GM23248 (cell line): ENCODE data around the gene GNE. TPM values are rescaled to one million over a fixed set of nuclear protein-coding genes. Genes with fewer than 3 reads are reported as not detected.
A peak's percentile ranks its signal among the peaks of the same experiment; 100 is the strongest.
"Not testable (repeated sequence)": the region's sequence is repeated elsewhere in the genome, so short reads cannot be mapped to it uniquely, and the experiment has no call there.

ENCODE experiments used
- DNase-seq: peaks from one replicate; pipeline ENCODE4 v3.0.0-alpha.2; 2015
- H2AFZ ChIP-seq: fragments of 200-600 bp; sonication (generic); 2 replicates; pipeline ENCODE4 v1.6.1; 2016; ENCODE audit warnings: antibody characterized with exemption
- H3F3A ChIP-seq: fragments of 200-600 bp; sonication (generic); 2 replicates; pipeline ENCODE4 v1.6.1; 2016; ENCODE audit warnings: mild to moderate bottlenecking, antibody characterized with exemption, mixed run types; ENCODE audit not compliant: insufficient read depth
- H3K27ac ChIP-seq: fragments of 200-600 bp; sonication (generic); 2 replicates; pipeline ENCODE4 v1.5.1; 2016; ENCODE audit warnings: mild to moderate bottlenecking
- H3K27me3 ChIP-seq: fragments of 200-600 bp; sonication (generic); replicated peaks from 2 replicates; pipeline ENCODE4 v1.6.1; 2016; ENCODE audit warnings: mild to moderate bottlenecking; ENCODE audit not compliant: insufficient read depth
- H3K36me3 ChIP-seq: fragments of 200-600 bp; sonication (generic); 2 replicates; pipeline ENCODE4 v1.6.1; 2016; ENCODE audit warnings: low read depth, mild to moderate bottlenecking
- H3K4me1 ChIP-seq: fragments of 200-600 bp; sonication (generic); 2 replicates; pipeline ENCODE4 v1.6.1; 2016; ENCODE audit warnings: mild to moderate bottlenecking; ENCODE audit not compliant: insufficient read depth
- H3K4me2 ChIP-seq: fragments of 200-600 bp; sonication (generic); one replicate; pipeline ENCODE4 v1.6.1; 2016; ENCODE audit warnings: mild to moderate bottlenecking; ENCODE audit not compliant: unreplicated experiment
- H3K4me3 ChIP-seq: fragments of 200-600 bp; sonication (generic); 2 replicates; pipeline ENCODE4 v1.5.1; 2016; ENCODE audit warnings: mild to moderate bottlenecking
- H3K79me2 ChIP-seq: fragments of 200-600 bp; sonication (generic); 2 replicates; pipeline ENCODE4 v1.6.1; 2016; ENCODE audit warnings: mild to moderate bottlenecking; ENCODE audit not compliant: insufficient read depth
- H3K9ac ChIP-seq: fragments of 200-600 bp; sonication (generic); 2 replicates; pipeline ENCODE4 v1.6.1; 2016; ENCODE audit warnings: mild to moderate bottlenecking
- H3K9me2 ChIP-seq: fragments of 200-600 bp; sonication (generic); 2 replicates; pipeline ENCODE4 v1.6.1; 2016; ENCODE audit warnings: mixed run types, mild to moderate bottlenecking, moderate library complexity; ENCODE audit not compliant: insufficient read depth
- H3K9me3 ChIP-seq: fragments of 200-600 bp; sonication (generic); one replicate; pipeline ENCODE4 v1.6.1; 2017; ENCODE audit warnings: low read depth
- H4K20me1 ChIP-seq: fragments of 200-600 bp; sonication (generic); 2 replicates; pipeline ENCODE4 v1.6.0; 2016; ENCODE audit not compliant: insufficient read depth
- EZH2 ChIP-seq: fragments of 200-600 bp; sonication (generic); IDR thresholded peaks from 2 replicates; pipeline ENCODE4 v1.6.1; 2018; ENCODE audit warnings: antibody characterized with exemption, mild to moderate bottlenecking; ENCODE audit not compliant: insufficient read depth, poor library complexity, severe bottlenecking
- EZH2phosphoT487 ChIP-seq: fragments of 200-600 bp; sonication (generic); IDR thresholded peaks from 2 replicates; pipeline ENCODE4 v1.6.1; 2018; ENCODE audit warnings: antibody characterized with exemption, moderate library complexity, mild to moderate bottlenecking, low read depth; ENCODE audit not compliant: insufficient read depth
- WGBS, 2 experiments: methylation state at CpG; one replicate each; pipeline ENCODE4 v1.1.6; 2015 to 2017; ENCODE audit warnings: low lambda C conversion rate in 2 of 2, low coverage in 1 of 2; ENCODE audit errors: missing lambda C conversion rate in 2 of 2; 5-methylcytosine and 5-hydroxymethylcytosine counted together
- in situ Hi-C: fragments of 300-500 bp; cut with MboI; formaldehyde crosslinking; loops from 2 replicates; pipeline ENCODE4 v1.15.0; 2020
- polyA plus RNA-seq: library from polyadenylated mRNA; unstranded; fragments of >200 nt; fragmentation: Nextera tagmentation; extraction: Ambion mirVana; gene quantifications from 2 replicates; pipeline ENCODE4 v1.2.1, GENCODE V29; 2016
- total RNA-seq: library from RNA; depleted of rRNA; stranded (reverse); fragments of >200 nt; shearing (Covaris generic); gene quantifications from 2 replicates; pipeline ENCODE4 v1.2.3, GENCODE V29; 2014; rRNA removed

The GNE gene
- 20.6 and 22.4 TPM in 2 replicates for total RNA-seq
- polyA plus RNA-seq: 6.2 and 6.9 TPM in 2 replicates

- H3K9me3 ChIP-seq: no peaks in the 10 kb centered on the region
- peak within 1 kb of the TSS; percentile 86 for H3K27ac ChIP-seq
- DNase-seq: peak; percentile 99
- no peaks in the 10 kb centered on the region for H3K27me3 ChIP-seq
- H2AFZ ChIP-seq: peak within 1 kb of the TSS; percentile 82
- peak within 1 kb of the TSS; percentile 91 for H3K9ac ChIP-seq
- 1 to 2% methylated on average over 42 to 68 of the region's 73 CpGs for WGBS, 2 experiments
- H3K79me2 ChIP-seq: peaks cover 41% of the 10 kb centered on the region
- H3K4me3 ChIP-seq: peak within 1 kb of the TSS; percentile 84
- no peaks in the 10 kb centered on the region for H3K36me3 ChIP-seq
- H3K9me2 ChIP-seq: no peaks in the 10 kb centered on the region
- TF ChIP-seq EZH2phosphoT487 (no peak), EZH2 (no peak)
- H3K4me1 ChIP-seq: peaks cover 5% of the 10 kb centered on the region
- in situ Hi-C loops: no loop called here
- peaks cover 9% of the 10 kb centered on the region; the same call in 1 of the 2 replicates for H3F3A ChIP-seq
- H4K20me1 ChIP-seq: no peaks in the 10 kb centered on the region
- H3K4me2 ChIP-seq: peak within 1 kb of the TSS; percentile 85
These were observed at the start of gene GNE for GRCh38 chr9:36258208-36258995. Gene GNE (minus strand): TSS chr9:36258448. CDS start chr9:36249355, 9,093 bp downstream.

- H3K27me3 ChIP-seq: no peaks in the 10 kb centered on the region
- 78 to 80% methylated on average over 8 of the region's 8 CpGs for WGBS, 2 experiments
- TF ChIP-seq EZH2 (no peak), EZH2phosphoT487 (no peak)
- no peak overlapping the region for H3K9ac ChIP-seq
- H4K20me1 ChIP-seq: no peaks in the 10 kb centered on the region
- H3K4me1 ChIP-seq: no peaks in the 10 kb centered on the region
- H3F3A ChIP-seq: no peaks in the 10 kb centered on the region
- H3K27ac ChIP-seq: no peak overlapping the region
- no peaks in the 10 kb centered on the region for H3K36me3 ChIP-seq
- no peak for DNase-seq
- no peaks in the 10 kb centered on the region for H3K79me2 ChIP-seq
- no peaks in the 10 kb centered on the region for H3K9me3 ChIP-seq
- no peak overlapping the region for H2AFZ ChIP-seq
- H3K9me2 ChIP-seq: no peaks in the 10 kb centered on the region
- in situ Hi-C loops: no loop called here
- H3K4me2 ChIP-seq: no peak overlapping the region
- H3K4me3 ChIP-seq: no peak overlapping the region
These were observed 48.4 kb upstream of the GNE start for GRCh38 chr9:36306471-36307306.

GRCh38 chr9:36304366-36304765 lies 46.1 kb upstream of the GNE start:
- H3K27me3 ChIP-seq, H3K9me3 ChIP-seq, H4K20me1 ChIP-seq, H3K79me2 ChIP-seq, H3K36me3 ChIP-seq, H3K9ac ChIP-seq, H3K4me1 ChIP-seq, in situ Hi-C loops, H3K4me3 ChIP-seq, DNase-seq, H3K4me2 ChIP-seq, H3F3A ChIP-seq, H3K27ac ChIP-seq, H2AFZ ChIP-seq, H3K9me2 ChIP-seq: not testable (repeated sequence)
- 71 to 73% methylated on average over 2 of the region's 2 CpGs for WGBS, 2 experiments

- 76 to 79% methylated on average over 5 of the region's 5 CpGs for WGBS, 2 experiments
- H3K4me2 ChIP-seq: no peak overlapping the region
- no peaks in the 10 kb centered on the region for H3K36me3 ChIP-seq
- H3K4me1 ChIP-seq: no peaks in the 10 kb centered on the region; the same call in 1 of the 2 replicates
- in situ Hi-C loops: no loop called here
- no peaks in the 10 kb centered on the region for H3K9me3 ChIP-seq
- H3F3A ChIP-seq: no peaks in the 10 kb centered on the region
- no peaks in the 10 kb centered on the region for H3K9me2 ChIP-seq
- H3K27me3 ChIP-seq: no peaks in the 10 kb centered on the region
- H3K79me2 ChIP-seq: no peaks in the 10 kb centered on the region
- no peak for DNase-seq
- TF ChIP-seq EZH2phosphoT487 (no peak), EZH2 (no peak)
- H2AFZ ChIP-seq: no peak overlapping the region
- H4K20me1 ChIP-seq: no peaks in the 10 kb centered on the region
- H3K27ac ChIP-seq: no peak overlapping the region
- no peak overlapping the region for H3K9ac ChIP-seq
- H3K4me3 ChIP-seq: no peak overlapping the region
These were observed 43.0 kb upstream of the GNE start for GRCh38 chr9:36301227-36301626.
